H1 (cell line): ENCODE results near the gene SPOP. TPM values are rescaled to one million over a fixed set of nuclear protein-coding genes. Genes with fewer than 3 reads are reported as not detected.

Experiments used
- CTCF ChIA-PET: fragments of 300-600 bp; sonication (Branson Sonifier 250); formaldehyde crosslinking; loops from one replicate; lab custom pipeline; 2021; ENCODE audit not compliant: partially characterized antibody; lab: Charles Lee
- POLR2A ChIA-PET: fragments of 300-600 bp; sonication (Branson Sonifier 250); formaldehyde crosslinking; loops from one replicate; lab custom pipeline; 2021; ENCODE audit warnings: inconsistent platforms; ENCODE audit not compliant: partially characterized antibody; lab: Charles Lee
- DNase-seq, 2 experiments: peaks; one replicate each; pipeline versions ENCODE4 v3.0.0 to v3.0.0-alpha.2; 2010 to 2022; ENCODE audit warnings: low spot score in 2 of 2, low read depth in 1 of 2, mixed read lengths in 1 of 2
- FAIRE-seq: peaks from 2 replicates; lab custom pipeline; 2011; peaks lifted over from hg19 to GRCh38; lab: Jason Lieb, UNC
- H2AFZ ChIP-seq: 2 replicates; pipeline ENCODE4 v1.8.1; 2012; ENCODE audit warnings: low read length, inconsistent platforms
- H2AK5ac ChIP-seq: 2 replicates; pipeline ENCODE4 v1.6.1; 2013; ENCODE audit warnings: low read depth, low read length
- H2BK120ac ChIP-seq: replicated peaks from 2 replicates; pipeline ENCODE3; 2013; ENCODE audit warnings: low read depth, low read length, inconsistent platforms
- H2BK12ac ChIP-seq: 2 replicates; pipeline ENCODE4 v1.6.1; 2013; ENCODE audit warnings: low read depth, low read length
- H2BK15ac ChIP-seq: 2 replicates; pipeline ENCODE4 v1.6.1; 2013; ENCODE audit warnings: low read length
- H2BK20ac ChIP-seq: 2 replicates; pipeline ENCODE4 v1.6.1; 2013; ENCODE audit warnings: low read length
- H2BK5ac ChIP-seq: 2 replicates; pipeline ENCODE4 v1.6.1; 2013; ENCODE audit warnings: low read depth, low read length
- H3K14ac ChIP-seq: 2 replicates; pipeline ENCODE4 v1.6.1; 2013; ENCODE audit warnings: inconsistent platforms; ENCODE audit not compliant: insufficient read length
- H3K18ac ChIP-seq: 2 replicates; pipeline ENCODE4 v1.6.1; 2013; ENCODE audit warnings: low read length; ENCODE audit errors: extremely low read depth
- H3K23ac ChIP-seq: 2 replicates; pipeline ENCODE4 v1.6.1; 2013; ENCODE audit warnings: inconsistent platforms; ENCODE audit not compliant: insufficient read length
- H3K23me2 ChIP-seq: 2 replicates; pipeline ENCODE4 v1.6.1; 2013; ENCODE audit warnings: low read depth, low read length
- H3K27ac ChIP-seq: 2 replicates; pipeline ENCODE4 v1.6.1; 2011; ENCODE audit warnings: low read depth, low read length, inconsistent platforms
- H3K27me3 ChIP-seq, 4 experiments: replicated peaks in 1 of 4; 1 replicate in 1 of 4; 2 replicates in 3 of 4; pipeline versions ENCODE4 v1.6.1 to v1.8.1; 2011 to 2013; ENCODE audit warnings: low read length in 3 of 4, mild to moderate bottlenecking in 3 of 4, inconsistent platforms in 2 of 4, mixed read lengths in 2 of 4, moderate library complexity in 1 of 4; ENCODE audit not compliant: control insufficient read depth in 3 of 4, insufficient read depth in 3 of 4; ENCODE audit errors: extremely low read depth in 1 of 4
- H3K36me3 ChIP-seq, 4 experiments: 2 replicates each; pipeline versions ENCODE4 v1.6.1 to v1.8.1; 2011 to 2013; ENCODE audit warnings: mild to moderate bottlenecking in 4 of 4, low read length in 3 of 4, moderate library complexity in 2 of 4, control low read depth in 1 of 4, inconsistent platforms in 1 of 4; ENCODE audit not compliant: insufficient read depth in 4 of 4, control insufficient read depth in 2 of 4
- H3K4ac ChIP-seq: replicated peaks from 2 replicates; pipeline ENCODE3; 2013; ENCODE audit warnings: low read length, low read depth, mixed read lengths, inconsistent platforms; ENCODE audit not compliant: insufficient read length
- H3K4me1 ChIP-seq, 4 experiments: replicated peaks in 1 of 4; 1 replicate in 1 of 4; 2 replicates in 3 of 4; pipeline versions ENCODE4 v1.6.1 to v1.8.1; 2011 to 2013; ENCODE audit warnings: low read length in 3 of 4, inconsistent platforms in 2 of 4, mixed read lengths in 1 of 4; ENCODE audit not compliant: insufficient read depth in 4 of 4, control insufficient read depth in 3 of 4
- H3K4me2 ChIP-seq, 2 experiments: 2 replicates each; pipeline versions ENCODE4 v1.6.1 to v1.8.1; 2011 to 2013; ENCODE audit warnings: low read depth in 2 of 2, low read length in 2 of 2, control low read depth in 1 of 2, inconsistent platforms in 1 of 2, mild to moderate bottlenecking in 1 of 2; ENCODE audit not compliant: insufficient read depth in 1 of 2
- H3K4me3 ChIP-seq, 4 experiments: fragments of 200-600, 300-600 bp in 1 of 4; sonication (generic), shearing (Covaris generic), sonication (Bioruptor Twin) in 1 of 4; 2 replicates each; pipeline versions ENCODE4 v1.5.1 to v1.8.1; 2011 to 2016; ENCODE audit warnings: low read length in 4 of 4, low read depth in 3 of 4, control low read depth in 2 of 4, inconsistent platforms in 2 of 4, mild to moderate bottlenecking in 2 of 4, mixed read lengths in 1 of 4, moderate library complexity in 1 of 4; ENCODE audit not compliant: insufficient read depth in 2 of 4; ENCODE audit errors: extremely low read depth in 1 of 4
- H3K56ac ChIP-seq: replicated peaks from 2 replicates; pipeline ENCODE3; 2013; ENCODE audit warnings: low read depth, mild to moderate bottlenecking, mixed read lengths, low read length, inconsistent platforms; ENCODE audit not compliant: insufficient read length
- H3K79me1 ChIP-seq: 2 replicates; pipeline ENCODE4 v1.6.1; 2013; ENCODE audit warnings: low read depth, low read length, control low read depth
- H3K79me2 ChIP-seq, 2 experiments: 2 replicates each; pipeline versions ENCODE4 v1.6.1 to v1.8.1; 2012 to 2013; ENCODE audit warnings: low read length in 2 of 2, mild to moderate bottlenecking in 2 of 2, inconsistent platforms in 1 of 2; ENCODE audit not compliant: insufficient read depth in 2 of 2, control insufficient read depth in 1 of 2
- H3K9ac ChIP-seq, 4 experiments: replicated peaks in 1 of 4; 1 replicate in 1 of 4; 2 replicates in 3 of 4; pipeline versions ENCODE4 v1.6.1 to v1.8.1; 2011 to 2013; ENCODE audit warnings: low read depth in 3 of 4, low read length in 3 of 4, control low read depth in 2 of 4, mild to moderate bottlenecking in 2 of 4, moderate library complexity in 2 of 4, inconsistent platforms in 1 of 4; ENCODE audit errors: extremely low read depth in 1 of 4
- H3K9me3 ChIP-seq, 2 experiments: 2 replicates each; pipeline versions ENCODE4 v1.6.1 to v1.8.1; 2012 to 2013; ENCODE audit warnings: mild to moderate bottlenecking in 2 of 2, moderate library complexity in 2 of 2, control low read depth in 1 of 2, inconsistent platforms in 1 of 2, low read depth in 1 of 2, low read length in 1 of 2, mixed read lengths in 1 of 2; ENCODE audit not compliant: insufficient read depth in 2 of 2
- H4K20me1 ChIP-seq, 2 experiments: replicated peaks in 1 of 2; 2 replicates each; pipeline versions ENCODE3 to v1.8.1; 2011 to 2013; ENCODE audit warnings: inconsistent platforms in 2 of 2, low read length in 2 of 2, mild to moderate bottlenecking in 1 of 2; ENCODE audit not compliant: insufficient read depth in 2 of 2, control insufficient read depth in 1 of 2
- H4K5ac ChIP-seq: 2 replicates; pipeline ENCODE4 v1.6.1; 2013; ENCODE audit warnings: low read length, low read depth, mixed read lengths, inconsistent platforms; ENCODE audit not compliant: insufficient read length
- H4K8ac ChIP-seq: 2 replicates; pipeline ENCODE4 v1.8.0; 2013; ENCODE audit warnings: mild to moderate bottlenecking, moderate library complexity, low read length, inconsistent platforms; ENCODE audit not compliant: insufficient read depth; ENCODE audit errors: extremely low read depth
- H4K91ac ChIP-seq: replicated peaks from 2 replicates; pipeline ENCODE3; 2013; ENCODE audit warnings: low read length, mixed read lengths, inconsistent platforms; ENCODE audit not compliant: insufficient read length
- GTF2F1 ChIP-seq: IDR thresholded peaks from 2 replicates; pipeline ENCODE4 v1.6.1; 2012; ENCODE audit warnings: low read depth, low read length, improper control_type of control experiment, borderline replicate concordance
- TBP ChIP-seq: IDR thresholded peaks from 2 replicates; pipeline ENCODE4 v1.6.1; 2011; ENCODE audit warnings: low read depth, low read length, improper control_type of control experiment
- YY1 ChIP-seq: IDR thresholded peaks from 2 replicates; pipeline ENCODE4 v1.6.1; 2011; ENCODE audit warnings: low read depth, mild to moderate bottlenecking, low read length
- WGBS, 2 experiments: shearing (Covaris generic) in 1 of 2; methylation state at CpG; one replicate each; pipeline versions ENCODE4 v1.1.6 to v1.1.7; 2013 to 2015; ENCODE audit warnings: low lambda C conversion rate in 2 of 2, mixed read lengths in 2 of 2, inconsistent platforms in 1 of 2, low coverage in 1 of 2, missing lambda C conversion rate in 1 of 2; ENCODE audit not compliant: insufficient replicate concordance in 2 of 2, insufficient coverage in 1 of 2, insufficient read length in 1 of 2; ENCODE audit errors: extremely low coverage in 1 of 2, missing lambda C conversion rate in 1 of 2; 5-methylcytosine and 5-hydroxymethylcytosine counted together
- polyA plus RNA-seq, 7 experiments: library from polyadenylated mRNA; depleted of rRNA in 3 of 7; stranded (reverse) in 5 of 7; unstranded in 2 of 7; fragments of >200 nt in 5 of 7; fragments of 200-250 nt in 2 of 7; gene quantifications; 1 replicate in 5 of 7; 2 replicates in 1 of 7; 4 replicates in 1 of 7; pipeline versions ENCODE4 v1.2.1 to v1.2.3, GENCODE V29; 2011 to 2013; ENCODE audit warnings: missing spikeins in 2 of 7, mixed read lengths in 2 of 7
- total RNA-seq: library from RNA; stranded (reverse); fragmentation: NEBNext Ultra II Directional; extraction: Animal tissue kit (Norgen Biotek cat#: 25700); gene quantifications from 2 replicates; pipeline ENCODE4 v1.2.1, GENCODE V29; 2021

Gene SPOP
- total and polyA plus RNA-seq, 2 of the 8 experiments (the other 6 are each of a cell fraction or from before 2014, with no cell fraction given): 13.3 to 25.6 TPM

DNA sequence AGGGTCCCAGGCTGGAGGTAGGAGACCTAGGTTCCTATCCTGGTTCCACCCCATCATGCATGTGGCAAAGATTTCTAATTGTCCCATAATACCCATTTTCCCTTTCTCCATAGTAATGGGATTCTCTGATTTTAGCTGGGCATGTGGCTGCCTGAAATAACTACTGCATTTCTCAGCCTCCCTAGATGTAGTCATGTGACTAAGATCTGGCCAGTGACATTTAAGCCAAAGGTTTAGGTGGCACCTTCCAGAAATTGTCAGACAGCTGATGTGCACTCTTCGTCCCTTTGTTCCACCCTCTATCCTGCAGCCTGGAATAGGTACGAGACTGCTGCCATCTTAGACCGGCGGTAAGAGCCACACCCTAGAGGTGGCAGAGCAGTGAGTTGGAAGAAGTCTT, 94.0 kb downstream of the SPOP start:
- Histone ChIP-seq H3K23ac (no peak overlapping the region), H2AFZ (no peak overlapping the region), H4K91ac (no peak overlapping the region), H3K4ac (no peak overlapping the region), H3K27ac (no peak overlapping the region), H3K23me2 (0 out of 2 replicates have a peak, but pooled peaks cover 2% of the 10 kb centered on the region), H3K36me3 (no peaks in the 10 kb centered on the region), H3K56ac (no peak overlapping the region), H2BK12ac (no peak overlapping the region), H3K4me1 (peaks cover 0 to 5% (median 2%) of the 10 kb centered on the region in 4 experiments; a peak in 3 of 7 replicates), H3K18ac (no peak overlapping the region), H3K79me2 (no peaks in the 10 kb centered on the region), H4K5ac (no peak overlapping the region), H2BK15ac (no peak overlapping the region), H3K14ac (no peak overlapping the region), H4K8ac (no peak overlapping the region), H2BK5ac (no peak overlapping the region), H2AK5ac (no peak overlapping the region), H3K27me3 (no peaks in the 10 kb centered on the region; a peak in 1 of 7 replicates), H3K4me3 (no peak overlapping the region), H3K9me3 (no peaks in the 10 kb centered on the region), H2BK20ac (no peak overlapping the region), H4K20me1 (peaks cover 0 to 2% of the 10 kb centered on the region in 2 experiments), H3K79me1 (no peaks in the 10 kb centered on the region), H3K4me2 (no peak overlapping the region), H3K9ac (no peak overlapping the region), H2BK120ac (no peak overlapping the region)
- no peak for DNase-seq
- WGBS, 2 experiments: 93% methylated on average over 4 of the region's 4 CpGs; no CpG with 5 or more reads in 1 of the 2 experiments
- ChIA-PET CTCF (interaction anchor here (0.6 to 4.9 kb wide), 5 partner anchors 8 to 280 kb away, joined by 3 to 27 read pairs (median 3); no protein-coding TSS in a partner anchor), POLR2A (no interaction called here)
- no peak for TF ChIP-seq TBP
- no peak for TF ChIP-seq YY1
- TF ChIP-seq GTF2F1: no peak
- no peak for FAIRE-seq
